H1 (cell line): Measurements from ENCODE around the gene POGZ. TPM values are rescaled to one million over a fixed set of nuclear protein-coding genes. Genes with fewer than 3 reads are reported as not detected.

ENCODE experiments used
- CHD7 ChIP-seq: fragments of 300-600 bp; sonication (generic); IDR thresholded peaks from 2 replicates; pipeline ENCODE4 v1.7.1; 2012; ENCODE audit warnings: low read length, moderate library complexity, mild to moderate bottlenecking, inconsistent platforms; ENCODE audit not compliant: insufficient replicate concordance
- CREB1 ChIP-seq: IDR thresholded peaks from 2 replicates; pipeline ENCODE4 v1.6.1; 2012; ENCODE audit warnings: inconsistent platforms
- EP300 ChIP-seq, 2 experiments: IDR thresholded peaks; 1 replicate in 1 of 2; 2 replicates in 1 of 2; pipeline ENCODE4 v1.6.1; 2011 to 2012; ENCODE audit warnings: low read depth in 2 of 2, low read length in 2 of 2, mild to moderate bottlenecking in 2 of 2, borderline replicate concordance in 1 of 2, inconsistent platforms in 1 of 2, moderate library complexity in 1 of 2
- GABPA ChIP-seq: IDR thresholded peaks from 2 replicates; pipeline ENCODE4 v1.6.1; 2011; ENCODE audit warnings: mild to moderate bottlenecking, low read length, moderate library complexity, borderline replicate concordance; ENCODE audit not compliant: insufficient read depth
- HDAC2 ChIP-seq, 2 experiments: fragments of 300-600 bp in 1 of 2; sonication (generic) in 1 of 2; IDR thresholded peaks; 2 replicates each; pipeline ENCODE4 v1.6.1; 2011 to 2012; ENCODE audit warnings: low read depth in 2 of 2, low read length in 2 of 2, mild to moderate bottlenecking in 2 of 2, moderate library complexity in 2 of 2, borderline replicate concordance in 1 of 2, inconsistent platforms in 1 of 2
- NANOG ChIP-seq: IDR thresholded peaks from 2 replicates; pipeline ENCODE4 v1.6.1; 2011; ENCODE audit warnings: low read length, low read depth, mild to moderate bottlenecking, inconsistent platforms; ENCODE audit not compliant: insufficient read depth, poor library complexity, severe bottlenecking
- POLR2AphosphoS5 ChIP-seq: IDR thresholded peaks from 2 replicates; pipeline ENCODE4 v1.6.1; 2011; ENCODE audit warnings: low read depth, low read length
- SIX5 ChIP-seq: IDR thresholded peaks from 2 replicates; pipeline ENCODE4 v1.6.1; 2011; ENCODE audit warnings: mild to moderate bottlenecking, low read depth, low read length
- SUZ12 ChIP-seq: fragments of 200-600 bp; sonication (generic); IDR thresholded peaks from 2 replicates; pipeline ENCODE4 v1.6.1; 2012; ENCODE audit warnings: mild to moderate bottlenecking, inconsistent platforms, low read length, moderate library complexity, mixed read lengths
- polyA plus RNA-seq, 7 experiments: library from polyadenylated mRNA; depleted of rRNA in 3 of 7; stranded (reverse) in 5 of 7; unstranded in 2 of 7; fragments of >200 nt in 5 of 7; fragments of 200-250 nt in 2 of 7; gene quantifications; 1 replicate in 5 of 7; 2 replicates in 1 of 7; 4 replicates in 1 of 7; pipeline versions ENCODE4 v1.2.1 to v1.2.3, GENCODE V29; 2011 to 2013; ENCODE audit warnings: missing spikeins in 2 of 7, mixed read lengths in 2 of 7
- total RNA-seq: library from RNA; stranded (reverse); fragmentation: NEBNext Ultra II Directional; extraction: Animal tissue kit (Norgen Biotek cat#: 25700); gene quantifications from 2 replicates; pipeline ENCODE4 v1.2.1, GENCODE V29; 2021

POGZ gene
- total and polyA plus RNA-seq, 2 of the 8 experiments (the other 6 are each of a cell fraction or from before 2014, with no cell fraction given), result 66.4 to 105 TPM

GRCh38 chr1:151399324-151400171, 59.7 kb downstream of the POGZ start, which contains the start of gene PSMB4 (continued):
- TF ChIP-seq CHD7 (no peak), CREB1 (peak; percentile 84), GABPA (peak; percentile 89), SUZ12 (no peak), HDAC2 (IDR thresholded peaks at IDR 0.05; ENCODE audit: borderline replicate concordance in 1 of 2, low read depth in 2 of 2, low read length in 2 of 2) (0 out of 4 replicates have a peak, but pooled peaks of 1 of the 2 experiments have one; percentile 41), SIX5 (peak; percentile 63), EP300 (IDR thresholded peaks at IDR 0.05; ENCODE audit: borderline replicate concordance in 1 of 2, low read depth in 2 of 2, low read length in 2 of 2) (no peak), POLR2AphosphoS5 (peak; percentile 95), NANOG (no peak)
